GM19395 (cell line): ENCODE data around the gene ZNRF1.
A peak's percentile ranks its signal among the peaks of the same experiment; 100 is the strongest.
"Not testable (repeated sequence)": the region's sequence is repeated elsewhere in the genome, so short reads cannot be mapped to it uniquely, and the experiment has no call there.

Experiments used
- ATAC-seq: cut with Tn5 transposase; IDR thresholded peaks from one replicate; pipeline ENCODE4 v1.9.1; 2021; ENCODE audit warnings: mild to moderate bottlenecking, moderate library complexity; ENCODE audit not compliant: unreplicated experiment

Gene ZNRF1

GRCh38 chr16:75074920-75075687 is 76.3 kb downstream of the ZNRF1 start:
- ATAC-seq = peak; percentile 98

- no peak for ATAC-seq
Observed at GRCh38 chr16:75075688-75076268, 77.0 kb downstream of the ZNRF1 start.

GRCh38 chr16:75078886-75079285 is 80.1 kb downstream of the ZNRF1 start:
- ATAC-seq = no peak

GRCh38 chr16:75079346-75079926 is 80.6 kb downstream of the ZNRF1 start:
- ATAC-seq = no peak

- ATAC-seq = no peak
Observed at GRCh38 chr16:75080205-75081029, 81.6 kb downstream of the ZNRF1 start.

GRCh38 chr16:75081179-75081859 is 82.5 kb downstream of the ZNRF1 start:
- ATAC-seq = no peak

GRCh38 chr16:75083813-75084212 is 85.0 kb downstream of the ZNRF1 start:
- no peak for ATAC-seq

GRCh38 chr16:75085556-75085955 is 86.7 kb downstream of the ZNRF1 start:
- ATAC-seq = no peak

GRCh38 chr16:75086281-75086680 is 87.5 kb downstream of the ZNRF1 start:
- ATAC-seq = no peak

GRCh38 chr16:75086688-75087374 is 88.0 kb downstream of the ZNRF1 start:
- no peak for ATAC-seq

- no peak for ATAC-seq
Observed at GRCh38 chr16:75087375-75087979, 88.7 kb downstream of the ZNRF1 start.

- no peak for ATAC-seq
Observed at GRCh38 chr16:75088216-75088615, 89.4 kb downstream of the ZNRF1 start.

- ATAC-seq = no peak
Observed at GRCh38 chr16:75088934-75089333, 90.1 kb downstream of the ZNRF1 start.

GRCh38 chr16:75089486-75090202 is 90.8 kb downstream of the ZNRF1 start:
- ATAC-seq = no peak

- ATAC-seq = not testable (repeated sequence)
Observed at GRCh38 chr16:75090899-75091298, 92.1 kb downstream of the ZNRF1 start.

- not testable (repeated sequence) for ATAC-seq
Observed at GRCh38 chr16:75091619-75092018, 92.8 kb downstream of the ZNRF1 start.

- ATAC-seq = no peak
Observed at GRCh38 chr16:75092777-75093176, 94.0 kb downstream of the ZNRF1 start.

- ATAC-seq = no peak
Observed at GRCh38 chr16:75093598-75094540, 95.0 kb downstream of the ZNRF1 start.
